AG04450 (cell line): ENCODE measurements around the gene DIDO1. TPM values are rescaled to one million over a fixed set of nuclear protein-coding genes. Genes with fewer than 3 reads are reported as not detected.

Experiments used
- CTCF ChIA-PET: fragments of 300-600, 350-600 bp; formaldehyde crosslinking; extraction: SDS; loops from one replicate; lab custom pipeline; 2022; ENCODE audit warnings: antibody characterized with exemption, inconsistent platforms; lab: Charles Lee
- POLR2A ChIA-PET: fragments of 350-600 bp; formaldehyde crosslinking; extraction: SDS; loops from one replicate; lab custom pipeline; 2021; ENCODE audit warnings: antibody characterized with exemption, inconsistent platforms; lab: Yijun Ruan, JAX
- DNase-seq: peaks from one replicate; pipeline ENCODE4 v3.0.0-alpha.2; 2011; ENCODE audit warnings: low read depth, low spot score
- H3K27ac ChIP-seq: one replicate; pipeline ENCODE4 v1.5.1; 2012; ENCODE audit warnings: low read depth, low read length, control low read depth
- H3K27me3 ChIP-seq: one replicate; pipeline ENCODE4 v1.6.0; 2012; ENCODE audit warnings: low read length; ENCODE audit not compliant: control insufficient read depth, insufficient read depth
- H3K4me3 ChIP-seq: 2 replicates; pipeline ENCODE4 v1.5.1; 2011; ENCODE audit warnings: mild to moderate bottlenecking, low read depth, low read length, control low read depth
- H3K9me3 ChIP-seq: 2 replicates; pipeline ENCODE4 v1.5.1; 2012; ENCODE audit warnings: low read length; ENCODE audit not compliant: control insufficient read depth, insufficient read depth
- polyA plus RNA-seq: library from polyadenylated mRNA; depleted of rRNA; stranded (reverse); fragments of >200 nt; gene quantifications from 2 replicates; pipeline ENCODE4 v1.2.3, GENCODE V29; 2011
- TF ChIP-seq, protein P1 (sequence below): IDR thresholded peaks from 2 replicates; pipeline ENCODE4 v1.5.1; 2011; ENCODE audit warnings: low read depth, low read length, control low read depth, inconsistent platforms

The DIDO1 gene
- polyA plus RNA-seq, 1 experiment: 22.1 TPM

DNA sequence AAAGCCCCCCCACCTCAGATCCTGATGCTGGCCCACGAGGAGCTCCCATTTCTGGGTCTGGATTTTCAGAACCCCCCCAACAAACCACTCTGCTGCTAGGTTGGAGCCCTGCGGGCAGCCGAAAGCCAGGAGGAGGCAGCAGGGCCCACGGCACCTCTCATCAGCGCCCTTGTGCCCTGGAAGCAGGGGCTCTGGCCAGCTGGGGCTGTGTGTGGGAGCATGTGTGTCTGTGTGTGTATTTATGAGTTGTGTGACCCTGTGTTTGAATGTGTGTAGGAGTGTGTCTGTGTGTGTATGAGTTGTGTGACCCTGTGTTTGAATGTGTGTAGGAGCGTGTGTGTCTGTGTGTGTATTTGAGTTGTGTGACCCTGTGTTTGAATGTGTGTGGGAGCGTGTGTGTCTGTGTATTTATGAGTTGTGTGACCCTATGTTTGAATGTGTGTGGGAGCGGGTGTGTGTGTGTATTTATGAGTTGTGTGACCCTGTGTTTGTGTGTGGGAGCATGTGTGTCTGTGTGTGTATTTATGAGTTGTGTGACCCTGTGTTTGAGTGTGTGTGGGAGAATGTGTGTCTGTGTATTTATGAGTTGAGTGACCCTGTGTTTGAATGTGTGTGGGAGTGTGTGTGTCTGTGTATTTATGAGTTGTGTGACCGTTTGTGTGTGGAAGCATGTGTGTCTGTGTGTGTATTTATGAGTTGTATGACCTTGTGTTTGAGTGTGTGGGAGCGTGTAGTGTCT, 45.1 kb upstream of the DIDO1 start:
- H3K27me3 ChIP-seq: peaks cover 45% of the 10 kb centered on the region
- no peak overlapping the region for H3K27ac ChIP-seq
- POLR2A ChIA-PET: no interaction called here
- CTCF ChIA-PET: interaction anchor here (0.6 to 1.6 kb wide), 6 partner anchors 9 to 40 kb away, joined by 3 to 6 read pairs (median 4); no protein-coding TSS in a partner anchor
- H3K9me3 ChIP-seq: no peaks in the 10 kb centered on the region; the same call in 1 of the 2 replicates
- TF ChIP-seq, protein P1, sequence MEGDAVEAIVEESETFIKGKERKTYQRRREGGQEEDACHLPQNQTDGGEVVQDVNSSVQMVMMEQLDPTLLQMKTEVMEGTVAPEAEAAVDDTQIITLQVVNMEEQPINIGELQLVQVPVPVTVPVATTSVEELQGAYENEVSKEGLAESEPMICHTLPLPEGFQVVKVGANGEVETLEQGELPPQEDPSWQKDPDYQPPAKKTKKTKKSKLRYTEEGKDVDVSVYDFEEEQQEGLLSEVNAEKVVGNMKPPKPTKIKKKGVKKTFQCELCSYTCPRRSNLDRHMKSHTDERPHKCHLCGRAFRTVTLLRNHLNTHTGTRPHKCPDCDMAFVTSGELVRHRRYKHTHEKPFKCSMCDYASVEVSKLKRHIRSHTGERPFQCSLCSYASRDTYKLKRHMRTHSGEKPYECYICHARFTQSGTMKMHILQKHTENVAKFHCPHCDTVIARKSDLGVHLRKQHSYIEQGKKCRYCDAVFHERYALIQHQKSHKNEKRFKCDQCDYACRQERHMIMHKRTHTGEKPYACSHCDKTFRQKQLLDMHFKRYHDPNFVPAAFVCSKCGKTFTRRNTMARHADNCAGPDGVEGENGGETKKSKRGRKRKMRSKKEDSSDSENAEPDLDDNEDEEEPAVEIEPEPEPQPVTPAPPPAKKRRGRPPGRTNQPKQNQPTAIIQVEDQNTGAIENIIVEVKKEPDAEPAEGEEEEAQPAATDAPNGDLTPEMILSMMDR: no peak
- H3K4me3 ChIP-seq: no peak overlapping the region
- DNase-seq: no peak

DNA sequence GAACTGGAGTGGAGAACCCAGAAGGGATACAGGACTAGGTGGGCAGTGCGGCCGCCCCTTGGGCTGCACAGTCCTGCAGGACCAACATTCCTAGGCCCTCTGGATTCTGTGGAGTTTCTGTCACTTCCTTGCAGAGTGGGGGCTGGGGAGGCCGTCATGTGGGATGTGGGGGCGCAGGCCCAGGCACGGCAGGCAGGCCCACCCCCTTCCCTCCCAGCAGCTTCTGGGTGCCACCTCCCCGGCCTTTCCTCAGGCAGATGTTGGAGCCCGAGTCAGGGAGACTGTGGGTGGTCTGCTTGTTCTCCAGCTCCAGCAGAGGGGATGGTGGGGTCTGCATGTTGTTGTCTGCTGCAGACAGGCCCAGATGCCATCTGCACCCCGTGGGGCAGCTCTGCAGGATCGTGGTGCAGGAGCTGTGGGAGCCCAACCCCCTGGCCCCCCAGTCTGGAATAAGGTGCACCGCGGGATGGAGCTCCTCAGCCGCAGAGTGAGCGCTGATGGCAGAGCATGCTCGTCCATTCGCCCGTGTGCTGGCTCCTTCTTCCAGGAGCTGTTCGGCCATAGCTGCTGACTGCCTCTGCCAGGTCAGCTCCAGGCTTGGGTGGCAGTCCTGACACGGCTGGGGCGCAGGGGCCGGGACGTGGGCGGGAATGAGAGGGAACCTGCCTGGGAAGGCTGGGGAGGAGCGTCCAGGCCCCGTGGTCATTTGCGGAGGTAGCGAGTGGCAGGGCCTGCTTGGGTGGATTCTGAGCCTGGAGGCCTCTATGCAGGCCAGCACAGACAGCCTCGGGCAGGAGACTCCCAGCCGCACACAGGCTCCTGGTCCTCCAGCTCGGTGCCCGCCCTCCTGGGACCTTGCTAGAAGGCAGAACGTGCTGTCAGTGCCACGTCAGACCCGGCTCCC, 44.3 kb upstream of the DIDO1 start:
- CTCF ChIA-PET: interaction anchor here (0.6 to 1.6 kb wide), 7 partner anchors 10 to 41 kb away, joined by 3 to 6 read pairs (median 4); no protein-coding TSS in a partner anchor
- peaks cover 39% of the 10 kb centered on the region for H3K27me3 ChIP-seq
- DNase-seq: no peak

DNA sequence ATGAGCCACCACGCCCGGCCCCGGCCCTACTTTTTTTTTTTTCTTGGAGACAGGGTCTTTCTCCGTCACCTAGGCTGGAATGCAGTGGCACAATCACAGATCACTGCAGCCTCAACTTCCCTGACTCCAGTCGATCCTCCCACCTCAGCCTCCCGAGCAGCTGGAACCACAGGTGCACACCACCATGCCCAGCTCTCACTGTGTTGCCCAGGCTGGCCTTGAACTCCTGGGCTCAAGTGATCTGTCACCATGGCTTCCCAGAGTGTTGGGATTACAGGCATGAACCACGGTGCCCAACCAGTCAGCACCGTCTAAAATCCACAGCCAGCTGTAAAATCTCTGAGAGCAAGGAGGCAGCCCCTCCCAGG, 43.6 kb upstream of the DIDO1 start:
- Histone ChIP-seq H3K9me3 (no peaks in the 10 kb centered on the region; the same call in 1 of the 2 replicates), H3K4me3 (no peak overlapping the region), H3K27ac (no peak overlapping the region), H3K27me3 (peaks cover 33% of the 10 kb centered on the region)
- TF ChIP-seq, protein P1: no peak
- no peak for DNase-seq
- POLR2A ChIA-PET: no interaction called here
- CTCF ChIA-PET: interaction anchor here (0.7 to 1.6 kb wide), 2 partner anchors 10 to 39 kb away, joined by 3 to 6 read pairs; no protein-coding TSS in a partner anchor

More for the DNA sequence above, 44.3 kb upstream of the DIDO1 start:
- POLR2A ChIA-PET: no interaction called here
- Histone ChIP-seq H3K27ac (no peak overlapping the region), H3K4me3 (no peak overlapping the region), H3K9me3 (no peaks in the 10 kb centered on the region; the same call in 1 of the 2 replicates)
- TF ChIP-seq, protein P1: no peak

- peaks cover 26% of the 10 kb centered on the region for H3K27me3 ChIP-seq
Measured at GRCh38 chr20:62969179-62969760, 43.0 kb upstream of the DIDO1 start.

More at GRCh38 chr20:62969179-62969760, 43.0 kb upstream of the DIDO1 start:
- Histone ChIP-seq H3K9me3 (no peaks in the 10 kb centered on the region; the same call in 1 of the 2 replicates), H3K4me3 (no peak overlapping the region), H3K27ac (no peak overlapping the region)
- DNase-seq: no peak
- TF ChIP-seq, protein P1: no peak
- POLR2A ChIA-PET: no interaction called here
- CTCF ChIA-PET: no interaction called here
